Fibroblast of lung (primary cell): ENCODE measurements around the gene NEUROG2.

Experiments
- EZH2 ChIP-seq: IDR thresholded peaks from 2 replicates; pipeline ENCODE4 v1.5.1; 2012; ENCODE audit warnings: low read length, control low read depth, mild to moderate bottlenecking; ENCODE audit errors: missing control alignments
- TF ChIP-seq, protein P1 (sequence below), 2 donors: IDR thresholded peaks in 1 of 2; conservative IDR thresholded peaks in 1 of 2; 1 replicate in 1 of 2; 2 replicates in 1 of 2; pipeline ENCODE4 v1.5.1; 2011 to 2012; ENCODE audit warnings: low read length in 2 of 2, control low read depth in 1 of 2, inconsistent platforms in 1 of 2, low read depth in 1 of 2, mild to moderate bottlenecking in 1 of 2

DNA sequence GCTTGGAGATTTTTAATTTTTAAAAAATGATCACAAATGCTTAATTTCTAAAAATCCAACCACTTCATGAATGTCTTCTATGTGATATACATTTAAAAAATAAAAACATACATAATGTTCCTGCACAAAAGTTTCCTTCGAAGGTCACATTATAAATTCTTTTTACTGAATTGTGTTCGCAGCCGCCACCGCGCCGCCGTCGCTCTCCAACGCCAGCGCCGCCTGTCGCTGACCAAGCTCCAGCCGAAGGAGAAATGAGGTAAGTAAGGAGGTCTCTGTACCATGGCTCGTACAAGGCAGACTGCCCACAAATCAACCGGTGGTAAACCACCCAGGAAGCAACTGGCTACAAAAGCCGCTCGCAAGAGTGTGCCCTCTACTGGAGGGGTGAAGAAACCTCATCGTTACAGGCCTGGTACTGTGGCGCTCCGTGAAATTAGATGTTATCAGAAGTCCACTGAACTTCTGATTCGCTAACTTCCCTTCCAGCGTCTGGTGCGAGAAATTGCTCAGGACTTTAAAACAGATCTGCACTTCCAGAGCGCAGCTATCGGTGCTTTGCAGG is 48.8 kb upstream of the NEUROG2 start:
- no peak for TF ChIP-seq EZH2
- TF ChIP-seq, protein P1, sequence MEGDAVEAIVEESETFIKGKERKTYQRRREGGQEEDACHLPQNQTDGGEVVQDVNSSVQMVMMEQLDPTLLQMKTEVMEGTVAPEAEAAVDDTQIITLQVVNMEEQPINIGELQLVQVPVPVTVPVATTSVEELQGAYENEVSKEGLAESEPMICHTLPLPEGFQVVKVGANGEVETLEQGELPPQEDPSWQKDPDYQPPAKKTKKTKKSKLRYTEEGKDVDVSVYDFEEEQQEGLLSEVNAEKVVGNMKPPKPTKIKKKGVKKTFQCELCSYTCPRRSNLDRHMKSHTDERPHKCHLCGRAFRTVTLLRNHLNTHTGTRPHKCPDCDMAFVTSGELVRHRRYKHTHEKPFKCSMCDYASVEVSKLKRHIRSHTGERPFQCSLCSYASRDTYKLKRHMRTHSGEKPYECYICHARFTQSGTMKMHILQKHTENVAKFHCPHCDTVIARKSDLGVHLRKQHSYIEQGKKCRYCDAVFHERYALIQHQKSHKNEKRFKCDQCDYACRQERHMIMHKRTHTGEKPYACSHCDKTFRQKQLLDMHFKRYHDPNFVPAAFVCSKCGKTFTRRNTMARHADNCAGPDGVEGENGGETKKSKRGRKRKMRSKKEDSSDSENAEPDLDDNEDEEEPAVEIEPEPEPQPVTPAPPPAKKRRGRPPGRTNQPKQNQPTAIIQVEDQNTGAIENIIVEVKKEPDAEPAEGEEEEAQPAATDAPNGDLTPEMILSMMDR (conservative IDR thresholded peaks at IDR 0.05 in 1 of 2, IDR thresholded peaks at IDR 0.05 in 1 of 2; ENCODE audit: low read depth in 1 of 2, low read length in 2 of 2) = no peak
